Astrocyte of the cerebellum (primary cell): ENCODE data around the gene KIFC3.
"Not testable (repeated sequence)": the region's sequence is repeated elsewhere in the genome, so short reads cannot be mapped to it uniquely, and the experiment has no call there.

Experiments
- DNase-seq: peaks from one replicate; pipeline ENCODE4 v3.0.0-alpha.2; 2011; ENCODE audit warnings: low read depth
- H3K4me3 ChIP-seq: 2 replicates; pipeline ENCODE4 v1.5.1; 2011; ENCODE audit warnings: mild to moderate bottlenecking, low read depth, low read length, moderate library complexity
- CTCF ChIP-seq: IDR thresholded peaks from 2 replicates; pipeline ENCODE4 v1.5.1; 2012; ENCODE audit warnings: low read length, low read depth, moderate library complexity, mild to moderate bottlenecking; ENCODE audit errors: missing control alignments
- in situ Hi-C: cut with HindIII; loops from 2 replicates; pipeline ENCODE4 v1.10.0; 2017; ENCODE audit warnings: low sequenced_read_pairs

Gene KIFC3

GRCh38 chr16:57818377-57819064, 16.2 kb upstream of the KIFC3 start:
- no peak for TF ChIP-seq CTCF
- in situ Hi-C loops: no loop called here

DNA sequence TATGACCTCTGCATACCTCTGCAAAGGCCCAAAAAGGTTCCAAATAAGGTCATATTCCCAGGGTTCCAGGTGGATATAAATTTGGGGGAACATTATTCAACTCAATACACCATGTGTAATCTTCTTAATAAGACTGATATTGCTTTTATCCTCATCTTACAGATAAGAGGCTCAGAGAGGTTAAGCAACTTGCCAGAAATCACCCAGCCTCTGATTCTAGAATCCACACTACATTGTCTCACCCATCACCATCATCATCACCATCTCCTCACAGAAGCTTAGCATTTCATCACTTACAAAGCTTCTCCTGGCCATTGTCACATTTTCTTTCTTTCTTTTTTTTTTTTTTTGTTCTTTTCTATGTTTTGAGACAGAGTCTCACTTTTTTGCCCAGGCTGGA, 15.4 kb upstream of the KIFC3 start:
- no peak overlapping the region for H3K4me3 ChIP-seq
- in situ Hi-C loops: no loop called here
- no peak for DNase-seq
- TF ChIP-seq CTCF: no peak

More at GRCh38 chr16:57818377-57819064, 16.2 kb upstream of the KIFC3 start:
- H3K4me3 ChIP-seq: no peak overlapping the region
- no peak for DNase-seq

- in situ Hi-C loops: no loop called here
- TF ChIP-seq CTCF: no peak
- peak; percentile 90 for DNase-seq
- H3K4me3 ChIP-seq: no peak overlapping the region
Measured at GRCh38 chr16:57815987-57816745, 13.9 kb upstream of the KIFC3 start.

DNA sequence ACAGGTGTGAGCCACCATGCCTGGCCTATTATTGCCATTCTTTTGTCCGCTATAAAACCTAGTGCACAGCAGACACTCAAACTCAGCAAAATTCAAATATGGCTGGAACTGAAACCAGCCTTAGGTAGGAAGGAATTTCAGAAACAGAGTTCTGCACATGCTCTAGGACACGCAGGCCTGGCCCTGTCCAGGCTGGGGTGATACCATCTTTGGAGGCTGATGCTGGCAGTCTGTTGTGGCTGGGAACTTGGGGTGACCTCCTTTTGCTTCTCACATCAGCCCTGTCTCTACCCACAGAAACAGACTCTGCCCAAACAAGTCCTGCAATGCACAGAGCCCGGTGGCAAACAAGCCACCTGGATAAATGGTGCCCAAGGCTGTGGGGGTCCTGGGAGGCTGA, 12.6 kb upstream of the KIFC3 start:
- in situ Hi-C loops: no loop called here
- no peak for TF ChIP-seq CTCF
- no peak for DNase-seq
- H3K4me3 ChIP-seq: no peak overlapping the region

GRCh38 chr16:57813466-57813865, 11.2 kb upstream of the KIFC3 start:
- TF ChIP-seq CTCF: no peak
- in situ Hi-C loops: no loop called here
- no peak overlapping the region for H3K4me3 ChIP-seq
- DNase-seq: no peak

- in situ Hi-C loops, H3K4me3 ChIP-seq, DNase-seq: not testable (repeated sequence)
Measured at GRCh38 chr16:57811340-57811739, 9.0 kb upstream of the KIFC3 start.

- in situ Hi-C loops: no loop called here
- no peak for TF ChIP-seq CTCF
- H3K4me3 ChIP-seq: no peak overlapping the region
- peak; percentile 39 for DNase-seq
Measured at GRCh38 chr16:57810197-57811031, 8.1 kb upstream of the KIFC3 start.
